K562 (cell line): Measurements from ENCODE around the gene RSPH1.

Experiments used
- MTA1 ChIP-seq: fragments of 450-650 bp; IDR thresholded peaks from 2 replicates; pipeline ENCODE4 v1.6.1; 2017; ENCODE audit warnings: borderline replicate concordance
- NCOA1 ChIP-seq: fragments of 450-650 bp; IDR thresholded peaks from 2 replicates; pipeline ENCODE4 v1.6.1; 2016; ENCODE audit warnings: low read depth
- NFRKB ChIP-seq: fragments of 450-650 bp; IDR thresholded peaks from 2 replicates; pipeline ENCODE4 v1.6.1; 2016; ENCODE audit warnings: low read depth
- NR3C1 ChIP-seq: sonication (generic); formaldehyde crosslinking; IDR thresholded peaks from 2 replicates; pipeline ENCODE4 v1.8.1; 2022; ENCODE audit warnings: missing genetic modification reagents
- PHF8 ChIP-seq: fragments of 200-600 bp; sonication (generic); IDR thresholded peaks from 2 replicates; pipeline ENCODE4 v1.6.1; 2012; ENCODE audit warnings: mixed run types, mild to moderate bottlenecking, inconsistent platforms, low read length, moderate library complexity, borderline replicate concordance
- REST ChIP-seq, 2 experiments: fragments of 450-650 bp; formaldehyde crosslinking in 1 of 2; IDR thresholded peaks; 2 replicates each; pipeline versions ENCODE4 v1.4.0 to v1.6.1; 2014 to 2020; ENCODE audit warnings: mild to moderate bottlenecking in 2 of 2, borderline replicate concordance in 1 of 2, low read depth in 1 of 2
- TAF1 ChIP-seq: IDR thresholded peaks from 2 replicates; pipeline ENCODE4 v1.6.1; 2011; ENCODE audit warnings: mild to moderate bottlenecking, low read length, moderate library complexity; ENCODE audit not compliant: insufficient read depth, control insufficient read depth, severe bottlenecking; ENCODE audit errors: extremely low read depth
- TGIF2 ChIP-seq: sonication (generic); formaldehyde crosslinking; IDR thresholded peaks from 2 replicates; pipeline ENCODE4 v1.8.1; 2022; ENCODE audit warnings: mild to moderate bottlenecking, missing genetic modification reagents, moderate library complexity
- THRB ChIP-seq: fragments of 450-650 bp; formaldehyde crosslinking; conservative IDR thresholded peaks from 2 replicates; pipeline ENCODE4 v1.4.0; 2022; ENCODE audit warnings: mild to moderate bottlenecking, missing genetic modification characterization
- ZC3H11A ChIP-seq: IDR thresholded peaks from 2 replicates; pipeline ENCODE4 v1.6.1; 2012; ENCODE audit warnings: low read depth, low read length, improper control_type of control experiment
- TF ChIP-seq, protein P1 (sequence below): sonication (generic); formaldehyde crosslinking; IDR thresholded peaks from 2 replicates; pipeline ENCODE4 v1.8.1; 2023; ENCODE audit warnings: mild to moderate bottlenecking, missing genetic modification reagents, moderate library complexity
- TF ChIP-seq, protein P2 (sequence below): fragments of 250-450 bp; sonication (Bioruptor Pico); IDR thresholded peaks from 2 replicates; pipeline ENCODE4 v1.8.0; 2021; ENCODE audit warnings: moderate library complexity, mild to moderate bottlenecking, inconsistent platforms

GRCh38 chr21:42499444-42500112 is 3.6 kb upstream of the RSPH1 start:
- TF ChIP-seq PHF8 = no peak
- no peak for TF ChIP-seq ZC3H11A
- no peak for TF ChIP-seq NCOA1
- no peak for TF ChIP-seq NFRKB
- TF ChIP-seq THRB = no peak
- TF ChIP-seq, protein P1, sequence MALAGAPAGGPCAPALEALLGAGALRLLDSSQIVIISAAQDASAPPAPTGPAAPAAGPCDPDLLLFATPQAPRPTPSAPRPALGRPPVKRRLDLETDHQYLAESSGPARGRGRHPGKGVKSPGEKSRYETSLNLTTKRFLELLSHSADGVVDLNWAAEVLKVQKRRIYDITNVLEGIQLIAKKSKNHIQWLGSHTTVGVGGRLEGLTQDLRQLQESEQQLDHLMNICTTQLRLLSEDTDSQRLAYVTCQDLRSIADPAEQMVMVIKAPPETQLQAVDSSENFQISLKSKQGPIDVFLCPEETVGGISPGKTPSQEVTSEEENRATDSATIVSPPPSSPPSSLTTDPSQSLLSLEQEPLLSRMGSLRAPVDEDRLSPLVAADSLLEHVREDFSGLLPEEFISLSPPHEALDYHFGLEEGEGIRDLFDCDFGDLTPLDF = no peak
- no peak for TF ChIP-seq TGIF2
- no peak for TF ChIP-seq NR3C1
- no peak for TF ChIP-seq REST (IDR thresholded peaks at IDR 0.05; ENCODE audit: borderline replicate concordance)
- TF ChIP-seq REST (CRISPR knock-in tag; IDR thresholded peaks at IDR 0.05; ENCODE audit: low read depth) = no peak
- TF ChIP-seq, protein P2, sequence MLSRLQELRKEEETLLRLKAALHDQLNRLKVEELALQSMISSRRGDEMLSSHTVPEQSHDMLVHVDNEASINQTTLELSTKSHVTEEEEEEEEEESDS (CRISPR knock-in tag) = no peak
- no peak for TF ChIP-seq TAF1
- TF ChIP-seq MTA1 = no peak
